ENCODE measurements around the gene CDK14.

CDK14 gene

GRCh38 chr7:91109200-91109599 lies 513.1 kb downstream of the CDK14 start:
- Histone ChIP-seq H2AFZ (ENCODE audit: low read depth, low read length) (no peak overlapping the region), H3K27ac (ENCODE audit: low read length) (no peak overlapping the region), H3K4me3 (ENCODE audit: low read length) (no peak overlapping the region), H3K27me3 (ENCODE audit: low read depth, low read length) (no peaks in the 10 kb centered on the region), H3K79me2 (ENCODE audit: low read length) (no peaks in the 10 kb centered on the region), H3K9me3 (ENCODE audit: insufficient read depth, low read length) (no peaks in the 10 kb centered on the region), H3K9ac (ENCODE audit: low read length) (no peak overlapping the region), H3K36me3 (replicated peaks; ENCODE audit: low read depth, low read length) (no peaks in the 10 kb centered on the region), H3K4me2 (ENCODE audit: low read length) (no peak overlapping the region), H3K4me1 (ENCODE audit: low read length) (peaks cover 5% of the 10 kb centered on the region; the same call in 1 of the 2 replicates), H4K20me1 (ENCODE audit: insufficient read depth, low read length) (no peaks in the 10 kb centered on the region)
- no peak for TF ChIP-seq EZH2phosphoT487 (IDR thresholded peaks at IDR 0.05; ENCODE audit: low read depth)
- TF ChIP-seq, protein P1, sequence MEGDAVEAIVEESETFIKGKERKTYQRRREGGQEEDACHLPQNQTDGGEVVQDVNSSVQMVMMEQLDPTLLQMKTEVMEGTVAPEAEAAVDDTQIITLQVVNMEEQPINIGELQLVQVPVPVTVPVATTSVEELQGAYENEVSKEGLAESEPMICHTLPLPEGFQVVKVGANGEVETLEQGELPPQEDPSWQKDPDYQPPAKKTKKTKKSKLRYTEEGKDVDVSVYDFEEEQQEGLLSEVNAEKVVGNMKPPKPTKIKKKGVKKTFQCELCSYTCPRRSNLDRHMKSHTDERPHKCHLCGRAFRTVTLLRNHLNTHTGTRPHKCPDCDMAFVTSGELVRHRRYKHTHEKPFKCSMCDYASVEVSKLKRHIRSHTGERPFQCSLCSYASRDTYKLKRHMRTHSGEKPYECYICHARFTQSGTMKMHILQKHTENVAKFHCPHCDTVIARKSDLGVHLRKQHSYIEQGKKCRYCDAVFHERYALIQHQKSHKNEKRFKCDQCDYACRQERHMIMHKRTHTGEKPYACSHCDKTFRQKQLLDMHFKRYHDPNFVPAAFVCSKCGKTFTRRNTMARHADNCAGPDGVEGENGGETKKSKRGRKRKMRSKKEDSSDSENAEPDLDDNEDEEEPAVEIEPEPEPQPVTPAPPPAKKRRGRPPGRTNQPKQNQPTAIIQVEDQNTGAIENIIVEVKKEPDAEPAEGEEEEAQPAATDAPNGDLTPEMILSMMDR (IDR thresholded peaks at IDR 0.05; ENCODE audit: low read depth, low read length): no peak

DNA sequence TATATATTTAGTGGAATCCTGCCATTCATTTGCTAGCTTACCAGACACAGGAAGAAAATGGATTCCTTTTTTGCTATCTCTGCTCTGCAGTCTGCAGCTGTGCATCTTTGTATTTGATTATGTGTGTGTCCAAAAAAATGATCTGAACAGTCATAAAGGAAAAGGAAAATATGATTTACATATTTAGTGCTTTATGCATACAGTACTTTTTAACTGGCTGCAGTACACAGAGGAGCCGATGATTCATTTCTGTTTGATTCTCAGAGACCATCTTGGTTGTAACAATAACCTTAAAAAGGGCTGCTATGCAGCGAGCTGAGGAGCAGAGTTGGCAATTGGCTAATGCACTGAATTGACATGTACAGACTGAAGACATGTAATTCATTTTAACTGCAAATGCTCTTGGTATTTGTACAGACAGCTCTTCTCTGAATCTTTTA lies 516.8 kb downstream of the CDK14 start:
- Histone ChIP-seq H3K4me1 (ENCODE audit: low read length) (peaks cover 5% of the 10 kb centered on the region; the same call in 1 of the 2 replicates), H3K27me3 (ENCODE audit: low read depth, low read length) (no peaks in the 10 kb centered on the region)
- no peak for TF ChIP-seq EZH2phosphoT487 (IDR thresholded peaks at IDR 0.05; ENCODE audit: low read depth)
- TF ChIP-seq, protein P1 (IDR thresholded peaks at IDR 0.05; ENCODE audit: low read depth, low read length): no peak

DNA sequence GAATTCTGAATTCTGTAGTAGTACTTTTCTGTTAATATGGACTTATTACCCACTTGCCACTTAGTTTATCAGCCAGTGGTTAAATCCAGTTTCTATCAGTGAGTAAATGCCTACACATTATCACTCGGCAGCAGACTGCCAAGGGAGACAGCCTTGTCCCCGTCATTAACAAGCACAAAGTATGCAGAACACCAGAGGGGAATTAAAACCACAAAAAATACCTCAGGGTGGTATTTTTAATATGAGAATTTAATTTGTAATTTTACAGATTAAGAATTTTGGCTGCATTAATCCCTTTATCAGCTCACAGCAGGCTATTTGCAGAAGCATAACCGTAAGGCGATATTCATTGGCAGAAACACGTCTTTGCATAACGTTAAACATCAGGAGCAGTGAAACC lies 518.1 kb downstream of the CDK14 start:
- no peaks in the 10 kb centered on the region for H3K36me3 ChIP-seq (replicated peaks; ENCODE audit: low read depth, low read length)
- no peaks in the 10 kb centered on the region for H3K27me3 ChIP-seq (ENCODE audit: low read depth, low read length)
- H3K27ac ChIP-seq (ENCODE audit: low read length): no peak overlapping the region
- TF ChIP-seq EZH2phosphoT487 (IDR thresholded peaks at IDR 0.05; ENCODE audit: low read depth): no peak
- TF ChIP-seq, protein P1 (IDR thresholded peaks at IDR 0.05; ENCODE audit: low read depth, low read length): no peak
- peaks cover 5% of the 10 kb centered on the region; the same call in 1 of the 2 replicates for H3K4me1 ChIP-seq (ENCODE audit: low read length)
- H3K4me2 ChIP-seq (ENCODE audit: low read length): no peak overlapping the region
- no peaks in the 10 kb centered on the region for H3K79me2 ChIP-seq (ENCODE audit: low read length)
- H3K4me3 ChIP-seq (ENCODE audit: low read length): no peak overlapping the region
- no peak overlapping the region for H2AFZ ChIP-seq (ENCODE audit: low read depth, low read length)
- no peaks in the 10 kb centered on the region for H4K20me1 ChIP-seq (ENCODE audit: insufficient read depth, low read length)
- H3K9me3 ChIP-seq (ENCODE audit: insufficient read depth, low read length): no peaks in the 10 kb centered on the region
- H3K9ac ChIP-seq (ENCODE audit: low read length): no peak overlapping the region

More for the DNA sequence above, 516.8 kb downstream of the CDK14 start:
- Histone ChIP-seq H3K9me3 (ENCODE audit: insufficient read depth, low read length) (no peaks in the 10 kb centered on the region), H2AFZ (ENCODE audit: low read depth, low read length) (no peak overlapping the region; the same call in 1 of the 2 replicates), H3K4me3 (ENCODE audit: low read length) (no peak overlapping the region), H3K4me2 (ENCODE audit: low read length) (no peak overlapping the region), H3K79me2 (ENCODE audit: low read length) (no peaks in the 10 kb centered on the region), H4K20me1 (ENCODE audit: insufficient read depth, low read length) (no peaks in the 10 kb centered on the region), H3K27ac (ENCODE audit: low read length) (no peak overlapping the region), H3K36me3 (replicated peaks; ENCODE audit: low read depth, low read length) (no peaks in the 10 kb centered on the region), H3K9ac (ENCODE audit: low read length) (no peak overlapping the region)

- Histone ChIP-seq H3K27ac (ENCODE audit: low read length) (no peak overlapping the region), H2AFZ (ENCODE audit: low read depth, low read length) (no peak overlapping the region), H3K79me2 (ENCODE audit: low read length) (no peaks in the 10 kb centered on the region), H3K4me1 (ENCODE audit: low read length) (peaks cover 16% of the 10 kb centered on the region), H3K36me3 (replicated peaks; ENCODE audit: low read depth, low read length) (no peaks in the 10 kb centered on the region), H3K4me3 (ENCODE audit: low read length) (no peak overlapping the region), H3K9me3 (ENCODE audit: insufficient read depth, low read length) (no peaks in the 10 kb centered on the region), H3K9ac (ENCODE audit: low read length) (no peak overlapping the region), H3K4me2 (ENCODE audit: low read length) (no peak overlapping the region), H3K27me3 (ENCODE audit: low read depth, low read length) (no peaks in the 10 kb centered on the region), H4K20me1 (ENCODE audit: insufficient read depth, low read length) (no peaks in the 10 kb centered on the region)
- TF ChIP-seq, protein P1 (IDR thresholded peaks at IDR 0.05; ENCODE audit: low read depth, low read length): no peak
- TF ChIP-seq EZH2phosphoT487 (IDR thresholded peaks at IDR 0.05; ENCODE audit: low read depth): no peak
These were observed 530.6 kb downstream of the CDK14 start for GRCh38 chr7:91126762-91127161.

All from OCI-LY3 (cell line).